Subcutaneous adipose tissue (tissue), 4 donors: ENCODE data around the gene DPEP2. TPM values are rescaled to one million over a fixed set of nuclear protein-coding genes. Genes with fewer than 3 reads are reported as not detected.

Source experiments
- total RNA-seq, 4 donors: library from RNA; depleted of rRNA; stranded (reverse); fragments of >200 nt; gene quantifications; one replicate each; pipeline ENCODE4 v1.1.0, GENCODE V29; 2016
- TF ChIP-seq, protein P1 (sequence below): fragments of 450-650 bp; IDR thresholded peaks from one replicate; pipeline ENCODE4 v1.5.1; 2016; ENCODE audit warnings: low read depth, mild to moderate bottlenecking, control low read depth, antibody characterized with exemption, moderate library complexity

DPEP2 gene
- total RNA-seq, 4 donors from 2014 or later, result 0.98 to 28.7 (median 9.5) TPM

DNA sequence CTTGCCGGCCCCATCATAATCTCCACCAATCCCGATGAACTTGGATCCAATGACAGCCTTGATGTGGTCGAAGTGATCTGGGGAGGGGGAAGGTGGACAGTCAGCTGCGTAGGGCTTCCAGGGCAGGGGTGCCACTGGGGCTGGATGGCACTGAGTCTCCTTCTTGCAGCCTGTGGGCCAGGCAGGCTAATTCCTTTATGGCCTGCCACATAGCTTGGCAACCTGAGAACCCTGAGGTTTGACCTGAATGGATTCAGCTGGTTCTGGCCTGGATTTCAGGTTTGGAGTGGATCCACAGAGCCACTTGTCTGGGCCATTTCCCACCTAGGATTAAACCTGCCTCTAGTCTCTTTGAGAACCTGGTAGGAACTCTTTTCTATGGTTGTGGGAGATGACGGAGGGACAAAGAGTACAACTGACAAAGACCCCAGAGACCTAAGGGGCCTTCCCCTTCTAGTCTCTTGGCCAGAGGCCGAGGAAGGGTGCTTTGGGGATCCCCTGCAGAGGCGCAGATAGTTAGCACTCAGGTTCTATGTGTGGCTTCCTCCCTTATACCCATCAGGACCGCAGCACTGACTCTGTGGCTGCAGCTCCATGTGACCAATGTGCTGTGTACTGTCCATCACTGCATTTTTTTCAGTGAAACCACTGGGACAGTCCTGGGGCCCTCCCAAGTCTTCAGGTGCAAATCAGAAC is 9.8 kb downstream of the DPEP2 start:
- TF ChIP-seq, protein P1, sequence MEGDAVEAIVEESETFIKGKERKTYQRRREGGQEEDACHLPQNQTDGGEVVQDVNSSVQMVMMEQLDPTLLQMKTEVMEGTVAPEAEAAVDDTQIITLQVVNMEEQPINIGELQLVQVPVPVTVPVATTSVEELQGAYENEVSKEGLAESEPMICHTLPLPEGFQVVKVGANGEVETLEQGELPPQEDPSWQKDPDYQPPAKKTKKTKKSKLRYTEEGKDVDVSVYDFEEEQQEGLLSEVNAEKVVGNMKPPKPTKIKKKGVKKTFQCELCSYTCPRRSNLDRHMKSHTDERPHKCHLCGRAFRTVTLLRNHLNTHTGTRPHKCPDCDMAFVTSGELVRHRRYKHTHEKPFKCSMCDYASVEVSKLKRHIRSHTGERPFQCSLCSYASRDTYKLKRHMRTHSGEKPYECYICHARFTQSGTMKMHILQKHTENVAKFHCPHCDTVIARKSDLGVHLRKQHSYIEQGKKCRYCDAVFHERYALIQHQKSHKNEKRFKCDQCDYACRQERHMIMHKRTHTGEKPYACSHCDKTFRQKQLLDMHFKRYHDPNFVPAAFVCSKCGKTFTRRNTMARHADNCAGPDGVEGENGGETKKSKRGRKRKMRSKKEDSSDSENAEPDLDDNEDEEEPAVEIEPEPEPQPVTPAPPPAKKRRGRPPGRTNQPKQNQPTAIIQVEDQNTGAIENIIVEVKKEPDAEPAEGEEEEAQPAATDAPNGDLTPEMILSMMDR, result no peak

DNA sequence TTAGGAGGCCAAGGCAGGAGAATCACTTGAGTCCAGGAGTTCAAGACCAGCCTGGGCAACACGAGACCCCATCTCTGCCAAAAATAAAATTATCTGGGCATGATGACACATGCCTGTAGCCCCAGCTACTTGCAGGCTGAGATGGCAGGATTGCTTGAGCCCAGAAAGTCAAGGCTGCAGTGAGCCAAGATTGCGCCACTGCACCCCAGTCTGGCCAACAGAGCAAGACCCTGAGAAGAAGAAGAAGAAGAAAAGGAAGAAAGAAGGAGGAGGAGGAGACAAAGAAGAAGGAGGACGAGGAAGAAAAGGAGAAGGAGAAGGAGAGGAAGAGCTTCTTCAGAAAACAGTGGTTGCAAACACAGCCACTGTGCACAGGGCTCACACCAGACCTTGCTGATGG is 10.6 kb downstream of the DPEP2 start:
- TF ChIP-seq, protein P1, result no peak

DNA sequence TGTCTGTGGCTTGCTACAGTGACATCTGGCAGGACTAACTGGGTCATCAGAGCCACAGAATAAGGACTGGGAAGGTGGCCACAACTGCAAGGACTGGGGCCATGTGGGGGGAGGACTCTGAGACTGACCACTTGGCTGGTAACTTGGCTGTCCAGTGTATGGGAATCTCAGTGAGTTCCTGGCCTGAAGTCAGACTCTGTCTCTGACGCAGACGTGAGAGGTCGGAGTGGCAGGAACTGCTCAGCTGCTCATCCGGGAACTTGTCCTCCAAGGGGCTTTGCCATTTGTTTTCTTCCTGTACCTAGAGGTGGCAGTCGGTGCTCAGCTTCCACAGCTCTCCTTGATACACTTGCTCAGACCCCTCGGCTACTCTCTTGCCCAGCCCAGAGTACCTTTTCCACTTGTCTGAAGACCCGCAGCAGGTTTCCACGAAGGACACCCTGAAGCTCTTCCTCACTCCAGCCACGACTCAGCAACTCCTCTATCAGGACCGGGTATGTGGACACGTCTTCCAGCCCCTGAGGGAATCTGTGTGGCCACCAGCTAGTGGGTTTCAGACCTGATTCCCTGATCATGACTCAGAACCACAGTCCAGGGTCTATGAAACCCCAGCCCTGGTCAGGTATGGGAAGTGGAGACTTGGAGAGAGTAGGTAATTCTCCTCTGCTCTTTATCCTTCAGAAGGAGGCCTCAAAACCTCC is 11.7 kb downstream of the DPEP2 start:
- TF ChIP-seq, protein P1, result no peak

DNA sequence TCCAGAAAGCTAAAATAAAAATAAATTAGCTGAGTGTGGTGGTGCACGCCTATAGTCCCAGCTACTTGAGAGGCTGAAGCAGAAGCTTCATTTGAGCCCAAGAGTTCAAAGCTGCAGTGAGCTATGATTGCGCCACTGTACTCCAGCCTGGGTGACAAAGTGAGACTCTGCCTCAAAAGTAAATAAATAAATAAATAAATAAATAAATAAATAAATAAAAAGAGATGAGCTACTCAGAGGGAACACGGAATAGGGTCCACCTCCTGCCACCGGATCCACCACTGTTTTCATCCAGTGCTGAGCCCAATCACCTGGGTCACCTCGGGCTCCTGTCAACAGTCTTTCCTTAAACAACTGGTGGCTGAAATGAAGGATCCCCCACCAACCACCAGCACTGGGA is 12.3 kb downstream of the DPEP2 start:
- TF ChIP-seq, protein P1, result no peak

DNA sequence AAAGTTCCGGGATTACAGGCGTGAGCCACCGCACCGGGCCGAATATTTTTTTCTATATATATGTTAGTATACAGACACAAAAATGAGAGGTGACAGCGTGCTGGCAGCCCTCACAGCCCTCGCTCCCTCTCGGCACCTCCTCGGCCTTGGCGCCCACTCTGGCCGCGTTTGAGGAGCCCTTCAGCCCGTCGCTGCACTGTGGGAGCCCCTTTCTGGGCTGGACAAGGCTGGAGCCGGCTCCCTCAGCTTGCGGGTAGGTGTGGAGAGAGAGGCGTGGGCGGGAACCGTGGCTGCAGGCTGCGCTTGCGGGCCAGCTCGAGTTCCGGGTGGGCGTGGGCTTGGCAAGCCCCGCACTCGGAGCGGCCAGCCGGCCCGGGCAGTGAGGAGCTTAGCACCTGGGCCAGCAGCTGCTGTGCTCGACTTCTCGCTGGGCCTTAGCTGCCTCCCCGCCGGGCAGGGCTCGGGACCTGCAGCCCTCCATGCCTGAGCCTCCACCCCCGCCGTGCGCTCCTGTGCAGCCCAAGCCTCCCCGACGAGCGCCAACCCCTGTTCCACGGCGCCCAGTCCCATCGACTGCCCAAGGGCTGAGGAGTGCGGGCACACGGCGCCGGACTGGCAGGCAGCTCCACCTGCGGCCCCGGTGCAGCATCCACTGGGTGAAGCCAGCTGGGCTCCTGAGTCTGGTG is 17.1 kb downstream of the DPEP2 start:
- TF ChIP-seq, protein P1, result no peak

DNA sequence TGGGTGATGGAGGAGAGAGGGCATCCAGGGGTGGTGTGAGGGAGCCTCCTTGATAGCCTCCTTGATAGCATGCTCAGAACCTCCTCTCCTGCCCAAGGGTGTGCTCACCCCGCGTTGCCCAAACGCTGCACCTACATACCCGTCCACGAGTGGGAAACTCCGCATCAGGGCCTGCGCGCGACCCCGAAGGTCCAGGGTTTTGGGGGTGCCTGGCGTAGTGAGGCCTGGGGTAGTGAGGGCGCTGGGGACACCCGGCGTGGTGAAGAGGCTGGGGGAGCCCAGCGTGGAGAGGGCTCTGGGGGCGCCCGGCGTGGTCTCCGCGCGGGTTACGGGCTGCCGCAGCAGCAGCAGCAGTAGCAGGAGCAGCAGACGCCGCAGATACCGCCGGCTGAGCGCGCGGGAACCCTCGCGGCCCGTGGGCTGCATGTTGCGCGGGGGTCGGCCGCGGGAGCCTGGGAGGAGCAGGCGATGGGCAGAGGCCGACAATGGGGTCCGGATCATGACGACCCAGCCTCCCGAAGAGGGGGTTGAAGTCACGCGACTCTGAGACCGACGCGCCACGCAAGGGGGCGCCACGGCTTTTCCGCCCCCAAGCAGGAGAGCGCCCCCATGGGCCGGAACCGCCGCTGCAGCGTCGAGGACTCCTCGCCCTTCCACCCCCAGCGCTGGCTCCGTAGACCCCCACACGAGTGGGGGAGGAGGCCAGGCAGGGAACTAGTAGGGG is 19.2 kb downstream of the DPEP2 start, which contains the start of gene DPEP3:
DPEP3 (minus strand) TSS at position 545 of the 724 bp plus-strand sequence; CDS start at position 426, 119 bp downstream.
- TF ChIP-seq, protein P1, result no peak
